NT2/D1 (cell line): ENCODE results near the gene CDH13.

Source experiments
- DNase-seq: peaks from one replicate; pipeline ENCODE4 v3.0.0-alpha.2; 2011; ENCODE audit warnings: low read depth, low spot score
- H3K27me3 ChIP-seq: 2 replicates; pipeline ENCODE4 v1.6.0; 2011; ENCODE audit warnings: mild to moderate bottlenecking; ENCODE audit not compliant: insufficient read length, insufficient read depth
- H3K36me3 ChIP-seq: 2 replicates; pipeline ENCODE4 v1.6.1; 2011; ENCODE audit warnings: mild to moderate bottlenecking, low read length, mixed read lengths; ENCODE audit not compliant: insufficient read depth, insufficient read length
- H3K4me1 ChIP-seq: 2 replicates; pipeline ENCODE4 v1.5.1; 2011; ENCODE audit not compliant: insufficient read depth, insufficient read length
- H3K4me3 ChIP-seq: 2 replicates; pipeline ENCODE4 v1.5.1; 2011; ENCODE audit warnings: low read depth; ENCODE audit not compliant: insufficient read length
- H3K9ac ChIP-seq: 2 replicates; pipeline ENCODE4 v1.6.0; 2011; ENCODE audit warnings: low read depth; ENCODE audit not compliant: insufficient read length
- H3K9me3 ChIP-seq: 2 replicates; pipeline ENCODE4 v1.5.1; 2011; ENCODE audit warnings: mild to moderate bottlenecking, low read length; ENCODE audit not compliant: insufficient read depth
- SUZ12 ChIP-seq: IDR thresholded peaks from 2 replicates; pipeline ENCODE4 v1.6.1; 2011; ENCODE audit not compliant: insufficient read length, insufficient read depth; ENCODE audit errors: extremely low read depth
- YY1 ChIP-seq: IDR thresholded peaks from 2 replicates; pipeline ENCODE4 v1.6.1; 2011; ENCODE audit not compliant: insufficient read length, insufficient read depth
- ZNF274 ChIP-seq: IDR thresholded peaks from 2 replicates; pipeline ENCODE4 v1.6.1; 2011; ENCODE audit warnings: mild to moderate bottlenecking, low read depth, low read length

The CDH13 gene

GRCh38 chr16:82589407-82589806 is 37.4 kb upstream of the CDH13 start:
- no peak for DNase-seq
- TF ChIP-seq ZNF274 (no peak), SUZ12 (no peak), YY1 (no peak)
- no peaks in the 10 kb centered on the region for H3K36me3 ChIP-seq
- H3K9ac ChIP-seq = no peak overlapping the region
- H3K4me1 ChIP-seq = no peaks in the 10 kb centered on the region
- peaks cover 5% of the 10 kb centered on the region; the same call in 1 of the 2 replicates for H3K9me3 ChIP-seq
- H3K4me3 ChIP-seq = no peak overlapping the region
- no peaks in the 10 kb centered on the region for H3K27me3 ChIP-seq

GRCh38 chr16:82594114-82594513 is 32.7 kb upstream of the CDH13 start:
- no peak overlapping the region for H3K4me3 ChIP-seq
- TF ChIP-seq ZNF274 (no peak), SUZ12 (no peak), YY1 (no peak)
- peaks cover 24% of the 10 kb centered on the region; the same call in 1 of the 2 replicates for H3K9me3 ChIP-seq
- DNase-seq = no peak
- no peak overlapping the region for H3K9ac ChIP-seq
- H3K4me1 ChIP-seq = no peaks in the 10 kb centered on the region
- H3K27me3 ChIP-seq = no peaks in the 10 kb centered on the region
- H3K36me3 ChIP-seq = no peaks in the 10 kb centered on the region

- Histone ChIP-seq H3K36me3 (no peaks in the 10 kb centered on the region), H3K27me3 (no peaks in the 10 kb centered on the region), H3K4me1 (peaks cover 11% of the 10 kb centered on the region), H3K4me3 (no peak overlapping the region), H3K9me3 (peaks cover 43% of the 10 kb centered on the region; the same call in 1 of the 2 replicates), H3K9ac (no peak overlapping the region)
- peak; percentile 57 for DNase-seq
- TF ChIP-seq ZNF274 = no peak
- no peak for TF ChIP-seq SUZ12
- TF ChIP-seq YY1 = no peak
Measured at GRCh38 chr16:82598771-82599170, 28.0 kb upstream of the CDH13 start.

- H3K9me3 ChIP-seq = peaks cover 40% of the 10 kb centered on the region; the same call in 1 of the 2 replicates
- peaks cover 17% of the 10 kb centered on the region for H3K4me1 ChIP-seq
- H3K4me3 ChIP-seq = no peak overlapping the region
- H3K27me3 ChIP-seq = no peaks in the 10 kb centered on the region
- no peak overlapping the region for H3K9ac ChIP-seq
- TF ChIP-seq SUZ12 = no peak
- DNase-seq = no peak
- H3K36me3 ChIP-seq = no peaks in the 10 kb centered on the region
Measured at GRCh38 chr16:82601989-82602640, 24.7 kb upstream of the CDH13 start.

- Histone ChIP-seq H3K4me3 (no peak overlapping the region), H3K9ac (no peak overlapping the region), H3K36me3 (no peaks in the 10 kb centered on the region), H3K9me3 (peaks cover 26% of the 10 kb centered on the region; the same call in 1 of the 2 replicates), H3K27me3 (no peaks in the 10 kb centered on the region), H3K4me1 (peaks cover 20% of the 10 kb centered on the region)
- DNase-seq = peak; percentile 70
- TF ChIP-seq ZNF274 = no peak
- TF ChIP-seq YY1 = no peak
- TF ChIP-seq SUZ12 = no peak
Measured at GRCh38 chr16:82603784-82604411, 22.9 kb upstream of the CDH13 start.

- Histone ChIP-seq H3K36me3 (no peaks in the 10 kb centered on the region), H3K4me1 (peaks cover 20% of the 10 kb centered on the region), H3K27me3 (no peaks in the 10 kb centered on the region), H3K4me3 (no peak overlapping the region), H3K9me3 (peaks cover 14% of the 10 kb centered on the region; the same call in 1 of the 2 replicates), H3K9ac (no peak overlapping the region)
- DNase-seq = no peak
- no peak for TF ChIP-seq YY1
- TF ChIP-seq SUZ12 = no peak
- TF ChIP-seq ZNF274 = no peak
Measured at GRCh38 chr16:82605076-82605475, 21.7 kb upstream of the CDH13 start.

GRCh38 chr16:82605863-82606620 is 20.7 kb upstream of the CDH13 start:
- H3K4me1 ChIP-seq = peaks cover 20% of the 10 kb centered on the region

More at GRCh38 chr16:82605863-82606620, 20.7 kb upstream of the CDH13 start:
- H3K4me3 ChIP-seq = no peak overlapping the region
- H3K9me3 ChIP-seq = peaks cover 5% of the 10 kb centered on the region; the same call in 1 of the 2 replicates
- DNase-seq = peak; percentile 92
- H3K27me3 ChIP-seq = no peaks in the 10 kb centered on the region
- H3K9ac ChIP-seq = no peak overlapping the region
- TF ChIP-seq YY1 (no peak), ZNF274 (no peak), SUZ12 (no peak)
- H3K36me3 ChIP-seq = no peaks in the 10 kb centered on the region
